GM06990 (cell line): ENCODE data around the gene NHLRC2.

ENCODE experiments used
- DNase-seq: peaks from one replicate; pipeline ENCODE4 v3.0.0-alpha.2; 2011; ENCODE audit not compliant: insufficient read length; ENCODE audit errors: extremely low read depth
- H3K27me3 ChIP-seq: replicated peaks from 2 replicates; pipeline ENCODE4 v1.6.0; 2011; ENCODE audit warnings: low read length; ENCODE audit not compliant: control insufficient read depth, insufficient read depth
- H3K36me3 ChIP-seq: 2 replicates; pipeline ENCODE4 v1.5.1; 2011; ENCODE audit warnings: low read length; ENCODE audit not compliant: control insufficient read depth, insufficient read depth
- H3K4me3 ChIP-seq: replicated peaks from 2 replicates; pipeline ENCODE4 v1.5.1; 2011; ENCODE audit warnings: low read depth, mild to moderate bottlenecking, control low read depth, low read length
- CTCF ChIP-seq: IDR thresholded peaks from 2 replicates; pipeline ENCODE4 v1.5.1; 2011; ENCODE audit warnings: low read length, control low read depth, mild to moderate bottlenecking, inconsistent platforms; ENCODE audit not compliant: insufficient read depth, poor library complexity, severe bottlenecking

NHLRC2 gene

DNA sequence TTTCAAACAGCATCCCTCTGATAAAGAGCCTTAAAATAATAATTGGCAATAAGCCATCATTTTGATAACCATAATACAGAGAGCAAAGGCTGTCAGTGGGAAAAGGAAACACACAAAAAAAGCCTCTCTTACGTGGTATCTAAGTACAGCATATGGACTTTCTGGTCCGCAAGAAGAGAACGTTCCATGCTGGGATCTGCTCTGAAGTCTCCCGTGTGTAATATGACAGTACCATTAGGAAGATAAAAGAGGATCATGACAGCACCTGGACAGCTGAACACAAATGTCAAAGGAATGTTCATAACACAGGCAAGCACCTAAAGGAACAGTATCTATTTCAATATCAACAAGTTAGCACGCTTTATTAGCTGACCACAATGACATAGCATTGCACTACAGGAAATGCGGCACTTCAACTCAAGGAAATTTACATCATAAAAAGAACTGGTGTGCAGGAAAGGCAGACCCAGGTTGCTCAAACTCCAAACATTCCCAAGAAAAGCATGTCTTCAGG lies 10.4 kb upstream of the NHLRC2 start:
- no peak for DNase-seq
- TF ChIP-seq CTCF = no peak
- Histone ChIP-seq H3K4me3 (no peak overlapping the region), H3K36me3 (peaks cover 3% of the 10 kb centered on the region), H3K27me3 (no peaks in the 10 kb centered on the region)

- DNase-seq = no peak
- Histone ChIP-seq H3K27me3 (no peaks in the 10 kb centered on the region), H3K36me3 (peaks cover 2% of the 10 kb centered on the region; the same call in 1 of the 2 replicates), H3K4me3 (no peak overlapping the region)
- no peak for TF ChIP-seq CTCF
Measured at GRCh38 chr10:113846036-113846435, 8.4 kb upstream of the NHLRC2 start.

DNA sequence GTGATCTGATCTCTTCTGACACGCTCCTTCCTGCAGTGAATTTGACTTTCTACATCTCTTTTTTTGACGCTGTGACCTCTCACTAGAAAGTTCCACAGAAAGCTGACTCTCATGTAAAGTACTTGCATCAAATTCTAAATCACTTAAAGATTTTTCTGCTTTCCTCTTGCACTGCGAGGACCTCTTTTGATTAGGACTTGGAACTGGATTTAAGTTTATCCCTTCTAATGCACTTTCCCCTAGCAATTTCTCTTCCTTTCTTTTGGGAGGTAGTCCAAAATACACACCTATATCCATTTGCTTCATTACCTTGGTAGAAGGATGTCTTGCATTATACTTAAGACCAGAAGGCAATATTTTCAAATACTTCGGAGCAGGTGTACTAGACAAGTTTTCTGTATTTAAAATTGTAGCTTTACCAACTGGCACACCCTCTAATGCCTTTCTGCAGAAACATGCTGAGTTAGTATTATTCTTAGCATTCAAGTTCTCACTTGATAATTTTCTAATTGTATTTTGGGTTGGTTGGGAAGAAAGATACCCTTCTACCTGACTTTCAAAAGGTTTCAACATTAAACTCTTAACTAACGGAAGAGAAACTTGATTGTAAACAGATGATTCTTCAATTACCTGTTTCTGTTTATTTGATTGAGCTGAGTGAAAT lies 5.2 kb upstream of the NHLRC2 start:
- Histone ChIP-seq H3K4me3 (no peak overlapping the region), H3K36me3 (no peaks in the 10 kb centered on the region), H3K27me3 (no peaks in the 10 kb centered on the region)
- no peak for DNase-seq
- no peak for TF ChIP-seq CTCF

- Histone ChIP-seq H3K4me3 (no peak overlapping the region), H3K27me3 (no peaks in the 10 kb centered on the region), H3K36me3 (no peaks in the 10 kb centered on the region)
- DNase-seq = no peak
- TF ChIP-seq CTCF = no peak
Measured at GRCh38 chr10:113849946-113850345, 4.5 kb upstream of the NHLRC2 start.

DNA sequence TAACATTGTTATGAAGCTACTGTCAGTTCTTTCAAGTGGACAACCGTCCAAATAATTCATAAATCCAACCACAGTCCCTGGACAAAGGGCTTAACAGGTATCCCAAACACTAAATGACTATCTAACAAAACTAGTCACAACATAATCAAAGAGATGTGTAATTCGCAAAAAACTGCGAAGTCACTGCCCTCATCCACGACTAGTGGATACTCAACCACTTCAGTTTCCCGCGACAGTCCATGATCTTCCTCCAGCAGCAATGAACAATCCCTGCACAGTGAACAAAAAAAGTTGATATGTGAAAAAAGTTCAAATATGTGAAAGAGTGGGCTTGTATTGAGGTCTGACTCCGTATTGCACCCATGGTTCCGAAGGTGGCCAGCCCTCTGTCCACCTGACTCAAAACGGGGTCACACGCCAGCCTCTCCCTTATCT lies 866 bp upstream of the NHLRC2 start:
- Histone ChIP-seq H3K4me3 (peak overlapping the region; percentile 91), H3K36me3 (no peaks in the 10 kb centered on the region), H3K27me3 (no peaks in the 10 kb centered on the region)
- no peak for DNase-seq
- no peak for TF ChIP-seq CTCF
